HG03439 (cell line): ENCODE measurements around the gene ZDHHC7.
"Not testable (repeated sequence)": the region's sequence is repeated elsewhere in the genome, so short reads cannot be mapped to it uniquely, and the experiment has no call there.

Experiments used
- ATAC-seq: cut with Tn5 transposase; IDR thresholded peaks from one replicate; pipeline ENCODE4 v1.9.1; 2021; ENCODE audit warnings: mild to moderate bottlenecking, moderate library complexity; ENCODE audit not compliant: unreplicated experiment

The ZDHHC7 gene, protein sequence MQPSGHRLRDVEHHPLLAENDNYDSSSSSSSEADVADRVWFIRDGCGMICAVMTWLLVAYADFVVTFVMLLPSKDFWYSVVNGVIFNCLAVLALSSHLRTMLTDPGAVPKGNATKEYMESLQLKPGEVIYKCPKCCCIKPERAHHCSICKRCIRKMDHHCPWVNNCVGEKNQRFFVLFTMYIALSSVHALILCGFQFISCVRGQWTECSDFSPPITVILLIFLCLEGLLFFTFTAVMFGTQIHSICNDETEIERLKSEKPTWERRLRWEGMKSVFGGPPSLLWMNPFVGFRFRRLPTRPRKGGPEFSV

DNA sequence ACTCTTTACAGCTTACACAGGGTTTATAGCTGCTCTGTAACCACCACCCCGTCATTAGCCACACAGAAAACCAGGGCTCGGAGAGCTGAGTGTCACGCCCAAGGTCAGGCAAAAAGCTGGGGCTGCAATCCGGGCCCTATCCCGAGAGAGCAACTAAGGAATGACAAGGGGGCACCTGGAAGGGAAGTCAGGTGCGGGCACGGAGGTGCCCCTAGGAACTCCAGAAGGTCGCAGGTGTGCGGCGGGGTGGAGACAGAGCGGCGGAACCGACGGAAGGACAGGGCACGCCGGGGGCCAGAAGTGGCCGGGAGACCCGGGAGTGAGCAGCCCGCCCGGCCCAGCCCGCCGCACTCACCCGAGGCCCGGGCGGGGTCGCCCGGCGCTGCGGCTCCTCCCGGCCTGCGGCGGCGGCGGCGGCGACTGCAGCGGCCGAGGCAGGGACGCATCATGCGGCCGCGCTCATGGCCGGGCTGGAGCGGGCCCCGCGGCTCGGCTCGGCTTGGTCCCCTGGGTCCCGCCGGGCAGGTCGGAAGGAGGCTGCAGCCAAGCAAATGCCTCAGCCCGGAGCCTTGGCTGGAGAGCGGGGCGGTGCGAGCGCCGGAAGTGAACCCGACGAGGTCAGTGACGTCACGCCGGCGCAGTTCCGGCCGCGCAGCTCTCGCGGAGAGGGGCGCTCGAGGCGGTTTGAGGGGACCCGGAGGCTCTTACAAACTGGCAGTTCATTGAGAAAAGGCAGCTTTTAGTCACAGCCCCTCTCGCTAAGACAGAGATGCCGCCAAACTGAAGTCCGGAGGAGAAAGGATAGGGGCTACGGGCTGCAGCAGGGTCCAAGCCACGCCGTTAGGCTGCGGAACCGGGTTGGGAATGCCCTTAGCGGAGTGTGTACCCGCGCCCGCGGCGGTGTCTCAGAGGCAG lies at the start of gene ZDHHC7:
Gene ZDHHC7, minus strand, starts transcription at position 605 of the 915 bp plus-strand sequence. CDS start 20,917 bp downstream, outside the sequence.
- peak; percentile 87 for ATAC-seq

DNA sequence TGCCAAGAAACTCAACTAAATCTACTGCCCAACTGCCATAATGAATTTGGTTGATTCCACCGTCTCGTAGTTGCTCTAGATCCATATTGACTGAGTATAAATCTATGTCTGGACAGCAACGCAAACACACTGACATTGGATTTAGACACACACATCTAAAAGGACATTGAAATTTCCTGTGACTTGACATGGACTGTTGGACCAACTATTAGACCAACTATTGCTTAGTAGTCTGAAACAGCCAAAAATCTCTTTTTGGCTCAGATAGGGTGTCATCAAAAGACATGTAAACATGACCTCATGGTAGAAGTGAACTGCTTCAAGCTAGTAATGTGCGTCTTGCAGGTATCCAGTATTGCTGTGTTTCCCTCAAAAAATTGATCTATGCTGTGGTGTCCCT lies 47.6 kb upstream of the ZDHHC7 start:
- ATAC-seq: no peak

DNA sequence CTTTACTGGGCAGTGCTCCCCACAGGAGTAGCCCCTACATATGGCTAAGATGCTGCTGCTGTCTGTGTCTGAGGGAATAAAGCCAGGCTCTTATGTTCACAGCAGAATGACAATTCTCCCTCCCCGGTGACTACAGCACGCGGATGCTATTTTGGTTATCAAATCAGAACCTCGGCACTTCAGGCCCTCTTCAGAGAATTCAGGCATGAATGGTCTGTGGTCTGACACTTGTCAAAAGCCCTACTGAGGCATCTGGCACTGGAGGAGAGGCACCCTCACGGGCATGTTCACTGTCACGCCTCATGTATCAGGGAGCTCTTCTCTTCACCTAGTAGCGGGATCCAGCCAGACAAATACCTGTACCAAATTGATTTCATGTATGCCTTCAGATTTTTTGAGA lies 46.6 kb upstream of the ZDHHC7 start:
- ATAC-seq: no peak

DNA sequence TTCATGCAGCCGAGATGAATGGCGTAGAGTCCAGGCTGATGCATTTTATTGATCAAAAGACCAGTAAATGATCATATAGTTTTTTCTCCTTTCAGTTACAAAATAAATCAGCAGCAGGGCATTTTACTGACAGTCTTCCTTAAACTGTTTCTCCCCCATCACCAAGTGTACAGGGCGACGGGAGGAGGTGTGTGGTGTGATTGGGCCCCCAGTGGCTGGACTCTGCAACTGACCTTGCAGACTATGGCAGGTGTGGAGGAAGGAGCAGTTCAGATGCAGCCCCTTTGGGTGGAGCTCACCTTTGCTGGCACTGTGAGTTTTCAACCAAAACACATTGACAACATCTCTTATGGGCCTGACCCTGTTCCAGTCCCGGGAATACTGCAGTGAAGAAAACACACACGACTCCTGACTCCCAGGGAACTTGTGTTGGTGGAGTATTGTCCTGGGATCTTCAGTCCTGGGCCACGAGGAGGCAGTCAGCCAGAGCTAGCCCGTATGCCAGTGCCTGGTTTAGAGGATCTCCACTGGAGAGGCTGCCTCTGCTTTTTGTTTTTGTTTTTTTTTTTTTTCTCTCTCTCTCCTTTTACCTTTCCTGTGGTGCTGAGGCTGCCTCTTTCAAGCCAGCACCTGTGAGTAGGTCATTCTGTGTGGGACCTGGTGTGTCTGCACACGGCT lies 46.0 kb upstream of the ZDHHC7 start:
- no peak for ATAC-seq

DNA sequence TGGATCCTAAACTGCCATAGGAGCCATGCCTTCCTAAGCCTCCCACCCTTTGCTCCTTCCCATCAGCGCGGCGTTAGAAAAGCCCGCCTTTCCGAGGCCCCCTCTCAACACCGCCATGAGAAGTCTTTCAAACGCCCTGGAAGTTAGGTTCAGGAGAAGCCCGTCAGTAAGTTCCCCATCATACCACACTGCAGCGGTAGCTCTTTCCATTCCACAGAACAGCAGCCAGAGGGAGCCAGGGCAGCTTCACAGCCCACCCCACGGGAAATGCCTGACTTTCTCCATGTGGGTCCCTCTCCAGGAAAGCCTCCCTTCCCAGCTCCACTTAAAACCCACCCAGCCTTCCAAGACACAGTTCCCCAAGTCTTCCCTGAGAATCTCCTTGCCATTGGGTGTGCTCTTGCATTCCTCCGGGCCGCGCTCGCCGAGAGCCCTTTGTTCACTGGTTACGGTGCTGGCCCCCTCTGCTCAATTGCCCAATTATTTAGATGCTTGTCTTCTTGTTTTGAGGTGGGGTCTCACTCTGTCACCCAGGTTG lies 44.9 kb upstream of the ZDHHC7 start:
- ATAC-seq: no peak

DNA sequence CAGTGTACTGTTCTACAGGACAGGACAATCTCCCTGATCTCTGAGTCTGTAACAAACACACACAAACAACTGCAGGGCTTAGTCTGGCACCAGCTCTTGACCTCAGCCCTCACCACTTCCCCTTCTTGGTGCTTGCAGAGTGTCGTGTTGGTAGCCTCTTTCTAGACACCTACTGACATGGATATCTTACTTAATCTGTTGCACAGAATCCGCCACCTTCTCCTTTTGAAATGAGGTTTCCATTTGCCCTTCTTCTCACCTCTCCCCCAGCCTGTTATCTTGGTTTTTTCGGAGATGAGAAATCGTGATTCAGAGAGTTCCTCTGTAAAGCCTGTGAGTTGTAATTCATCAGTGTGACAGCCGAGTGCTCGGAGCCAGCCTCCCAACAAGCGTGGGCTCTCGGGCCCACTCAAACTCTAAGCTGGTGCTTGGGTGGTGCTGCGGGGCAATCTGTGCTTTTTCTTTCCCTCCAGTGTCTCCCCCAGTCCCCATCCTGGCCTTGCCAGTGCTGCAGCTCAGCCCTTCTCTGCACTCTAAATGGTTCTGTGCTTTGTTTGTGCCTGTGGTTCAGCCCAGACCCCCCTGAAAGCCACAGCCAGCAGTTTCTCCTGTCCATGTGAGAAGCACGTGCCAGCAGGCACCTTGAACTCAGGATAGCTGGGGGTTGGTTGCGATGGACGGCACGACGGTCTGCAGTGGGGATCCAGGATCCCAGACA lies 44.3 kb upstream of the ZDHHC7 start:
- no peak for ATAC-seq

DNA sequence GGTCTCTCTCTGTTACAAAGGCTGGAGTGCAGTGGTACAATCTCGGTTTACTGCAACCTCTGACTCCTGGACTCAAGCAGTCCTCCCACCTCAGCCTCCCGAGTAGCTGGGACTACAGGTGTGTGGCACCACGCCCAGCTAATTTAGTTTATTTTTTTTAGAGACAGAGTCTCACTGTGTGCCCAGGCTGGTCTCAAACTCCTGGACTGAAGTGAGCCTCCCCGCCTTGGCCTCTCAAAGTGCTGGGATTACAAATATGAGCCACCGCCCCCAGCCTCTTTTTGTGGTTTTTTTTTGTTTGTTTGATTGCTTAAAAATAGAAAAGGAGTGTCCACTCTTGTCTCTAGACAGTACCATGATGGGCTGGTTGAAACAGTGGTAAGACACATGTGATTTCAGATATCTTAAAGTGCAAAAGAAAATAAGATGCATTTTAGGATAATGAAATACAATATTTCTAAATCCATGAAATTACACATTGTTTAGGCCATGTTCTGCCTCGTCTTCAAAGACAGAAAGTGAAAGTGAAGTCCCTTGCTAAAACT lies 43.7 kb upstream of the ZDHHC7 start:
- no peak for ATAC-seq

DNA sequence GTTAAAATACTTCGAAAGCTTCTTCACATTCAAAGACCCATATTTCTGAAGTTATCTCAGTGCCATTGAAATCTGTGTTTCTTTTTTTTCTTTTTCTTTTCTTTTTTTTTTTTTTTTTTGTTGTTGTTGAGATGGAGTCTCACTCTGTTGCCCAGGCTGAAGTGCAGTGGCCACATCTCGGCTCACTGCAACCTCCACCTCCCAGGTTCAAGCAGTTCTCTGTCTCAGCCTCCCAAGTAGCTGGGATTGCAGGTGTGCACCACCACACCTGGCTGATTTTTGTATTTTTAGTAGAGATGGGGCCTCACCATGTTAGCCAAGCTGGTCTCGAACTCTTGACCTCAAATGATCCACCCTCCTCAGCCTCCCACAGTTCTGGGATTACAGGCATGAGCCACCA lies 43.0 kb upstream of the ZDHHC7 start:
- ATAC-seq: not testable (repeated sequence)

DNA sequence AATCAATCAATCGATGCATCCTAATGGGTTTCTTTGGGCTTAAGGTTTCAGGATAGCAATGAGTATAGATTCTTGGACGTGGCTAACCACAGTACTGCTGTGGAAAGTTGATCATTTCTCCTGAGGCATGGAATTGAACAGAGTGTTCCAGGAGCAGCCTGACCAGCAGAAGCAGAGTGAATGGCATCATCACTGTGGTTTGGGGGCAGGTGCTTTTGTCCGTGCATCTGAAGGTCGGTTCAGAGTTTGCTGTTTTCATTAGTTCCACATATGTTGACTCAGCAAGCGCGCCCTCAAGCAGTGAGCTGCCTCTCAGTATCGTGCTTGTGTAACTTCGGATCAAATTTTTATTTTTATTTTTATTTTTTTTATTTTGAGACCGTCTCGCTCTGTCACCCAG lies 41.2 kb upstream of the ZDHHC7 start:
- no peak for ATAC-seq

DNA sequence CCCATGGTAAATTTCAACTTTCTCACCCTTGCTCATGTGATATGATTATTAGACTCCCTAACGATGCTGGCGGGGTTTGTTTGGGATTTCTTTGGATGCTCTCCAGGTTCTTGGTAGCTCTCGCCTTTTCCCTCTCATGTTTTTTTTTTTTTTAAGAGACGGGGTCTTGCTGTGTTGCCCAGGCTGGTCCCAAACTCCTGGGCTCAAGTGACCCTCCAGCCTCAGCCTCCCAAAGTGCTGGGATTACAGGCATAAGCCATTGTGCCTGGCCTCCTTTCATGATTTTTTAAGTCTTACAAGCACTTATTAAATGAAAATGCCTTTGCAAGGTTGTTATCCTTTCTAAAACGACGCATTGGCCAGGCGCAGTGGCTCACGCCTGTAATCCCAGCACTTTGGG lies 40.3 kb upstream of the ZDHHC7 start:
- ATAC-seq: no peak

DNA sequence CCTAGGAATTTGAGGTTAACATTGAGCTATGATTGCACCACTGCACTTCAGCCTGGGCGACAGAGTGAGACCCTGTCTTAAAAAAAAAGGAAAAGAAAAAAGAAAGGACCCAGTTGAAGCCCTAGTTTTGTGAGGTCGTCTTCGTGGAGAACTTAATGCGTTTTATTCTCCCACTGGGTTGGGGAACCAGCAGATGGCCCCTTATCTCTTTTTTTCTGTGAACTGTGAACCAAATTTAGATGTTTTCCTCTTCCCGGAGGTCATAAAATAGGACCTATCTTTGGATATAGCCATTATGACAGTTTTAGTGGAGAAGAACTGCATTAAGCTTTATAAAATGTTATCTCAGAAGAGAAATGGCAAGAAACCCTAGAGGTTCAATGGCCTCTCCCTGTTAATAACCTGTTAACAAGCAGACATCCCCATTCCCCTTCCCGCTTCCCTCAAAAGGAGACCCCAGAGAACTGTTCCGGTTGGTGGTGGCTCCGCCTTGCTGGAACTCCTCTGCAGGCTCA lies 39.8 kb upstream of the ZDHHC7 start:
- no peak for ATAC-seq

DNA sequence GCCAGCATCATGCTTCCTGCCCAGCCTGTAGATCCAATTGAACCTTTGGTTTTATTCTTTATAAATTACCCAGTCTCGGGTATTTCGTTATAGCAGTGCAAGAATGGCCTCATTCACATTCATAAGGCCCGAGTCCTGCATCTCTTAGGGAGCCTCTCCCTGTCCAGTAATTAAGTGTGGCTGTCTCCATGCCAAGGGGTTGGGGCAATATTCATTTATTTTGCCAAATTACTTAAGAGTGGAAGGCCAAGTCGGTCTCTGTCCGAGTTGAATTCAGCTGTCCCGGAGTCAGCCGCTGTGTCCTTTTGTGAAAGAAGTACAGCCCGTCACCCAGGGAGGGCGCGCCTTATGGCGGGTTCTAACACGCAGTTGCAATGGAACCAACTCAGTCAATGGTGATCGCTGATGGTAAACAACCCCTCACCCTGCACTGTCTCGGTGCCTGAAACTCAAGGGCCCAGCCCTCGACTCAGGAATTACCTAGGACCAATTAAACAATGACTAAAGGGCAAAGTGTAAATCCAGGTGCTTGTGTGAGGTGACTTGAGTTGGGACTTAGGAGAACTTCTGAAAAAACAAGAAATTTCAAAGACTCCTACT lies 38.5 kb upstream of the ZDHHC7 start:
- ATAC-seq: no peak

DNA sequence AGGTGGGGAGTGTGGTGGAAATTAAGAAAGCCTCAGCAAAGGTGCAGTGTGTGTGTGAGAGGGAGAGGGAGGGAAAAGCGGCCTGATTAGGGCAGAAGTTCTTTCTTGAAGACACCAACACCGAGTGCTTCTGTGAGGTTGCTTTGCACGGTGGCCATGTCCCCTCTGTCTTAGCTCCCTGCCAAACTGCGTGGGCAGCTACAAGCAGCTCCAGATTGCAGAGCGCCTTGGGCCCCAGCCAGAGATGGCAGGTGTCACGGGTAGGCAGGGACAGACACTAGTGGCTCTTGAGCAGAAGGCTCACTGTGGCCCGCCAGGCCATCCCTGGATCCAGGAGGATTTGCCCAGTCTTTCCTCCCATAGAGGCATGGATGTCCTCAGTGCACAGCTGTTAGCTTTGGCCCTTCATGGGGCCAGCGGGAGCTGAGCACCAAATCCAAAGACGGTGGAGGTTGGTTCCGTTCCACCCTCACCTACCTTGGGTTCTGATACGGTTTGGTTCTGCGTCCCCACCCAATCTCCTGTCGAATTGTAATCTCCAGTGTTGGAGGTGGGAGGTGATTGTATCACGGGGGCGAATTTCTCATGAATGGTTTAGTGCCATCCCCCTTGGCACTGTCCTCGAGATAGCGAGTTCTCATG lies 37.7 kb upstream of the ZDHHC7 start:
- no peak for ATAC-seq

DNA sequence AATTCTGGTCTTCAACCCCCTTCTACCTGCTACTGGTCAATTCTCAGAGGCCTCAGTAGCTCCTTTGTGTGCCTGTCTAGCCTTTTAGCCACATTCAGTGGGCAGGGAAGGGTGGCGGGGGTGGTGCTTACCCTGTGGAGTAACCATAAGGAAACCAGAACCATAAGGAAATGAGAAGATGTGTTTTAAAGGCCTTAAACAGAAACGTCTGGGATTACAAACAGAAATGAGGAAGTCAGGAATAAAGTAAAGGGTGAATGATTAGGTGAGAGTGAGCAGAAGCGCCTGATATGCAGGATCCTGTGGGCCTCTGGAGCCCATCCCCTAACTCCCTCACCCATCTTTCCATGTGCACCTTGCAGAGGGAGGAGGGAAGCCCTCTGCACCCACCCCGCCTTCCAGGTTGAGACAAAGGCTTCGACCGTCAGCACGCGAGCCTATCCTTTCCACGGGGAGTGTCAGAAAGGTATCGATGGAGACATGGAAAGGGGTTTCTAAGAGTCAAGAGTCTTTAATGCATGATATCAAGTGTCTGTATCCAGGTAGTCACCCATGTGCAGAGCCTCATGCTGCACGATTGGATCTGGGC lies 36.6 kb upstream of the ZDHHC7 start:
- ATAC-seq: no peak

DNA sequence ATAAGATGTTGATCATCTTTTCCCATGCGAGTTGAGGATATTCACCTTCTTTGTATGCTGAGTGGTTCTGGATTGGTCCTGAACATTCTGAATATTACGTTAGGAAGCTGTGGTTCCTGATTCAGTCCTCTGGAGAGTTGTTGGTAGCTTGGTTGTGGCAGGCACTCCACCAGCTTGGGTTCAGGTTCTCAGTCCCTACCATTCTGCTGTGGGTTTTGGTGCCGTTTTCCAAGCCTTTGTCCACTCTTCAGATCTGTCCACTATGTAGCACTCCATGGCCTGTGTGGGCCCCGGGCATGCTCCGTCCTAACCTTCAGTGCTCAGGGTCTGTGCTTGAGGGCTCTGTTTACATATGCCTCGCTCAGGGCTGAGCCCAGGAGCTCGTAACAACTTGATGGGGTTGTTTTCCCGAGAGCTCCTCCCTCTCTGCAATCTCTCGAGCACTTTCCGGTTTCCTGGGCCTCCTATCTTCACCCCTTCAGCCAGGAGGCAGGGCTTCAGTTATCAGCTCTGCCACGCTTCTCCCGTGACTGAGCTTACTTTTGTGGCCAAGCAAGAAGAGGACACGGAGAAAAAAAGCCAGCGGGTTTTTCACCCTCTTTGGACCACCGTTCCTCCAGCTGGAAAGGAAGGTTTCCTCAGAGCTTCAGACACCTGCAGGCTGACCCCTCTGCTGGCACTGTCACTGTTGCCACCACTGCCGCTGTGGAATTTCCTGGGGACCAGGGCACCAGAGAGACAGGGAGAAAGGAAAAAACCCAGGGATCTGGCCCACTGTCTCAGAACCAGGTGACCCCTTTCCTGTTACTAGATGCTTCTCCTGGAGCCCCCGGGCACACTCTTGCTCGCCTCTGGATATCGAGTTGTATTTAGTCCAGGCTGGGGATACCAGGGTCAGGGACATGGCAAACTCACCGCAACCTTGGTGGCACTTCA lies 35.9 kb upstream of the ZDHHC7 start:
- ATAC-seq: no peak

DNA sequence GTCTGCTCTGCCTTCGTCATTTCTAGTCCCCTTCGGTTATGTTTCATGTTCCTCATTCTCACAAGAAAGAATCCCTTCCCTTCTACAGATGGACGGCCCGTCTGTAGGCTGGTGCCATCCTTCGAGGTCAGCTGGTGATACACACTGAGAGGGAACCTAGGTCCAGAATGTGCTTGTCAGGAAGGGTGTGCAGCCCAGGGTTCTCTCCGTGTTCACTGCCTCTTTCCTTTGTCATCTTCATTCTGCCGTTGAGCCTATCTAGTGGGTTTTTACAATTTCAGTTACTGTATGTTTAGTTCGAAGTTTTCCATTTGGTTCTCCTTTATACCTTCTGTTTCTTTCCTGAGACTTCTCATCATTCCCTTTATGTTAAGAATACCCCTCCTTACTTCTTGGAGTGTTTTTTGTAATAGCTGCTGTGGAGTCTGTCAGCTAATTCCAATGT lies 35.2 kb upstream of the ZDHHC7 start:
- ATAC-seq: no peak

DNA sequence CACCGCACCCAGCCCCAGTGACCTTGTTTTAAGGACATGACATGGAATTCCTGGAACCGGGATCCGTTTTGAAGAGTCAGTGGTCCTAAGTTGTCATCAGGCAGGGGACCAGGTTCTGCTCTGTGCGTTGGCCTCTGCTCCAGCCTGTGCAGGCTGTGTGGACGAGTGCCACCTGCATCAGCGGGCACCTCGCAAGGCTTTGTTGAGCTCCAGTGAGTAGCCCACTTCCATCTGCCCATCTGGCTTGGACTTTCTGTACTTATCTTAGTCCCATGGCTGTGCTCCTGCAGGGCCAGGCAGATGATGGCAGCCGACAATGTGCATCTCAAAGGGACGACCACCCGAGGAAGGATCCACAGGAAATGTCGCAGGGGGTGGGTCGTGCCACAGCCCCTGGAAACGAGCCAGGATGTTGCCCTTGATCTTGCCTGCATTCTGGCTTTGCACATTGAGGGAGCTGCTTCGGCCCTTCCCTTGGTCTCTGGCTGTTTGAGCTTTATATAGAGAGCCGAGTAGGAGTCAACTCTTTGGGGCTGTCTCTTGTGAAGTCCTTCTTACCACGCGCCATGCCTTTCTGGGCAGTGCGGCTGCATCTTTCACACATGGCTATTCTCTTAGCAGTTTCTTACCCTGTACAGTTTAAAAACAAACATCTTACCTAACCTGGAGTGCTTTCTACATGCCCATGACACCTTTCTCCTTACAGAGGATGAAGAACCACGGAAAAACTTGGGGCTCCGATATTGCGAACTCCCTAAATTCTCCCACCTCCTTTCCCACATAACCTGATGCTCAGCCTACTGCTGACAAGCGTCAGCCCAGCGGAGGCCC lies 34.5 kb upstream of the ZDHHC7 start:
- no peak for ATAC-seq
